SH-SY5Y (cell line): Measurements from ENCODE around the gene SMIM14.

Source experiments
- GATA2 ChIP-seq: IDR thresholded peaks from 2 replicates; pipeline ENCODE4 v1.6.1; 2011; ENCODE audit warnings: mild to moderate bottlenecking, low read depth, low read length
- GATA3 ChIP-seq: IDR thresholded peaks from 2 replicates; pipeline ENCODE4 v1.6.1; 2011; ENCODE audit warnings: low read depth, mild to moderate bottlenecking, low read length, moderate library complexity

DNA sequence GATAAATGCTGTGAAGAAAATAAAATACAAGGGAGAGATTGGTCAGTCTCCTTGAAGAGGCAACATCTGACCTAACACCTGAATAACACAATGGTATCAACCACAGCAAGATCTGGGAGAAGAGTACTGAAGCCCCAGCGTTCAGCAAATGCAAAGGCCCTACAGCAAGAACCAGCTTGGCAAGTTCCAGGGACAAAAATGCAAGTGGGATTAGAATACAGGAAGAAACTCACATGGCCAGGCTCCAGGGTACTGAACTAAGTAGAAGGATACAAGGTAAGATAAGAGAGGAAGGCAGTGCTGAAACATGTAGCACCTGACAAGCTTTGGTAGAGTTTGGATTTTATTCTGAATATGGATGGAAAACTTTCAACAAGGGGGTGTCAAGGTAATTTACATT lies 3.6 kb downstream of the SMIM14 start:
- TF ChIP-seq GATA2 (no peak), GATA3 (no peak)
